ENCODE measurements around the gene PTPA. TPM values are rescaled to one million over a fixed set of nuclear protein-coding genes. Genes with fewer than 3 reads are reported as not detected.

PTPA gene
- total and polyA plus RNA-seq, 2 experiments from 2014 or later, result 60.8 to 113 TPM

GRCh38 chr9:129072171-129072570 is 39.0 kb upstream of the PTPA start:
- H3K4me3 ChIP-seq, result no peak overlapping the region
- no peaks in the 10 kb centered on the region for H3K4me1 ChIP-seq (ENCODE audit: insufficient read depth)
- H3K27ac ChIP-seq, result no peak overlapping the region
- H2AFZ ChIP-seq, result no peak overlapping the region
- no peaks in the 10 kb centered on the region for H3K27me3 ChIP-seq (replicated peaks; ENCODE audit: insufficient read depth)
- no peaks in the 10 kb centered on the region for H4K20me1 ChIP-seq (ENCODE audit: insufficient read depth)
- TF ChIP-seq EZH2 (IDR thresholded peaks at IDR 0.05; ENCODE audit: insufficient read depth, poor library complexity, severe bottlenecking) (no peak), EZH2phosphoT487 (IDR thresholded peaks at IDR 0.05; ENCODE audit: insufficient read depth, low read depth) (no peak)
- no peak for DNase-seq
- no peaks in the 10 kb centered on the region; the same call in 1 of the 2 replicates for H3K36me3 ChIP-seq (ENCODE audit: low read depth)
- no peaks in the 10 kb centered on the region for H3K9me3 ChIP-seq (ENCODE audit: low read depth)
- H3K9ac ChIP-seq, result no peak overlapping the region
- no peaks in the 10 kb centered on the region for H3F3A ChIP-seq (ENCODE audit: insufficient read depth)
- no peaks in the 10 kb centered on the region for H3K9me2 ChIP-seq (ENCODE audit: insufficient read depth)
- no peaks in the 10 kb centered on the region for H3K79me2 ChIP-seq (ENCODE audit: insufficient read depth)
- WGBS, 2 experiments (ENCODE audit: low coverage in 1 of 2, low lambda C conversion rate in 2 of 2, missing lambda C conversion rate in 2 of 2), result 75 to 78% methylated on average over 9 of the region's 9 CpGs
- H3K4me2 ChIP-seq (ENCODE audit: unreplicated experiment), result no peak overlapping the region
- in situ Hi-C loops (cut with MboI), result no loop called here

- no peaks in the 10 kb centered on the region for H3K79me2 ChIP-seq (ENCODE audit: insufficient read depth)
- H3K9me3 ChIP-seq (ENCODE audit: low read depth), result no peaks in the 10 kb centered on the region
- no peak overlapping the region for H3K4me2 ChIP-seq (ENCODE audit: unreplicated experiment)
- H3K27ac ChIP-seq, result no peak overlapping the region
- H2AFZ ChIP-seq, result no peak overlapping the region
- no peaks in the 10 kb centered on the region for H3K4me1 ChIP-seq (ENCODE audit: insufficient read depth)
- DNase-seq, result no peak
- WGBS, 2 experiments (ENCODE audit: low coverage in 1 of 2, low lambda C conversion rate in 2 of 2, missing lambda C conversion rate in 2 of 2), result 91 to 98% methylated on average over 8 of the region's 8 CpGs
- no peaks in the 10 kb centered on the region for H3F3A ChIP-seq (ENCODE audit: insufficient read depth)
- H3K9me2 ChIP-seq (ENCODE audit: insufficient read depth), result no peaks in the 10 kb centered on the region
- TF ChIP-seq EZH2phosphoT487 (IDR thresholded peaks at IDR 0.05; ENCODE audit: insufficient read depth, low read depth) (no peak), EZH2 (IDR thresholded peaks at IDR 0.05; ENCODE audit: insufficient read depth, poor library complexity, severe bottlenecking) (no peak)
- no peaks in the 10 kb centered on the region for H3K27me3 ChIP-seq (replicated peaks; ENCODE audit: insufficient read depth)
- H4K20me1 ChIP-seq (ENCODE audit: insufficient read depth), result no peaks in the 10 kb centered on the region
- no peak overlapping the region for H3K4me3 ChIP-seq
- no peaks in the 10 kb centered on the region; the same call in 1 of the 2 replicates for H3K36me3 ChIP-seq (ENCODE audit: low read depth)
- in situ Hi-C loops (cut with MboI), result no loop called here
- H3K9ac ChIP-seq, result no peak overlapping the region
Observed at GRCh38 chr9:129073404-129073803, 37.8 kb upstream of the PTPA start.

- no peak for DNase-seq
- H3K27me3 ChIP-seq (replicated peaks; ENCODE audit: insufficient read depth), result no peaks in the 10 kb centered on the region
- H3K9ac ChIP-seq, result no peak overlapping the region
- H4K20me1 ChIP-seq (ENCODE audit: insufficient read depth), result no peaks in the 10 kb centered on the region
- no peaks in the 10 kb centered on the region for H3K9me3 ChIP-seq (ENCODE audit: low read depth)
- WGBS, 2 experiments (ENCODE audit: low coverage in 1 of 2, low lambda C conversion rate in 2 of 2, missing lambda C conversion rate in 2 of 2), result 92 to 94% methylated on average over 3 of the region's 3 CpGs
- H3K4me3 ChIP-seq, result no peak overlapping the region
- no peaks in the 10 kb centered on the region for H3K36me3 ChIP-seq (ENCODE audit: low read depth)
- H3K9me2 ChIP-seq (ENCODE audit: insufficient read depth), result no peaks in the 10 kb centered on the region
- H2AFZ ChIP-seq, result no peak overlapping the region
- TF ChIP-seq EZH2phosphoT487 (IDR thresholded peaks at IDR 0.05; ENCODE audit: insufficient read depth, low read depth) (no peak), EZH2 (IDR thresholded peaks at IDR 0.05; ENCODE audit: insufficient read depth, poor library complexity, severe bottlenecking) (no peak)
- in situ Hi-C loops (cut with MboI), result no loop called here
- no peaks in the 10 kb centered on the region for H3F3A ChIP-seq (ENCODE audit: insufficient read depth)
- H3K4me2 ChIP-seq (ENCODE audit: unreplicated experiment), result no peak overlapping the region
- no peaks in the 10 kb centered on the region for H3K79me2 ChIP-seq (ENCODE audit: insufficient read depth)
- no peaks in the 10 kb centered on the region for H3K4me1 ChIP-seq (ENCODE audit: insufficient read depth)
- no peak overlapping the region for H3K27ac ChIP-seq
Observed at GRCh38 chr9:129074106-129074505, 37.1 kb upstream of the PTPA start.

GRCh38 chr9:129075996-129076639 is 35.1 kb upstream of the PTPA start:
- H4K20me1 ChIP-seq (ENCODE audit: insufficient read depth), result no peaks in the 10 kb centered on the region
- no peak for DNase-seq
- no peak overlapping the region for H2AFZ ChIP-seq
- no peak overlapping the region for H3K4me3 ChIP-seq
- TF ChIP-seq EZH2phosphoT487 (IDR thresholded peaks at IDR 0.05; ENCODE audit: insufficient read depth, low read depth) (no peak), EZH2 (IDR thresholded peaks at IDR 0.05; ENCODE audit: insufficient read depth, poor library complexity, severe bottlenecking) (no peak)
- no peaks in the 10 kb centered on the region for H3K36me3 ChIP-seq (ENCODE audit: low read depth)
- no peak overlapping the region for H3K27ac ChIP-seq
- 68 to 74% methylated on average over 15 to 16 of the region's 16 CpGs for WGBS, 2 experiments (ENCODE audit: low coverage in 1 of 2, low lambda C conversion rate in 2 of 2, missing lambda C conversion rate in 2 of 2)
- no peaks in the 10 kb centered on the region for H3F3A ChIP-seq (ENCODE audit: insufficient read depth)
- no peaks in the 10 kb centered on the region for H3K9me3 ChIP-seq (ENCODE audit: low read depth)
- H3K4me1 ChIP-seq (ENCODE audit: insufficient read depth), result 0 out of 2 replicates have a peak, but pooled peaks cover 6% of the 10 kb centered on the region
- no peaks in the 10 kb centered on the region for H3K79me2 ChIP-seq (ENCODE audit: insufficient read depth)
- in situ Hi-C loops (cut with MboI), result no loop called here
- no peak overlapping the region for H3K4me2 ChIP-seq (ENCODE audit: unreplicated experiment)
- no peak overlapping the region for H3K9ac ChIP-seq
- no peaks in the 10 kb centered on the region for H3K9me2 ChIP-seq (ENCODE audit: insufficient read depth)
- H3K27me3 ChIP-seq (replicated peaks; ENCODE audit: insufficient read depth), result no peaks in the 10 kb centered on the region

Data from GM23248 (cell line).